ENCODE results near the gene PPARA.

PPARA gene

DNA sequence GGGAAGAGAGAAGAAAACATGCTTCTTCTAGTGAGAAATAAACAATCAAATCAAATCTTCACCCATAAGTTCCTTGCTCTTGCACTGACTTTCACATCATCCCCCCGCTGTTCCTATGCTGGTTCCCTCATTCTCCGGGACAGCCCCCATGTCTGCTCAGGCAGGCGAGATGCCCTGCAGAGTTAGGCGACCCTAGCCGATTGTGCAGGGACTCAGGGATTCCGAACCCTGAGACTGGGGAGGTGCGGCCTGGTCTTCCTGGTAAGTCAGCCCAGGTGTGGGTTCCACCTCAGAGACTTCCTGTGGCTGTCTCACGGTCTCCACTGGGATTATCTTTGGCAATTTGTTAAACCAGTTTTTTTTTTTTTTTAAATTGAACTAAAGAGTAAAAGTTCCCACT, 124.1 kb downstream of the PPARA start:
- no peak for DNase-seq (ENCODE audit: low read depth)

- DNase-seq (ENCODE audit: low read depth), result no peak
These were observed 125.3 kb downstream of the PPARA start for GRCh38 chr22:46275455-46276122.

- DNase-seq (ENCODE audit: low read depth), result no peak
These were observed 126.2 kb downstream of the PPARA start for GRCh38 chr22:46276563-46276962.

- no peak for DNase-seq (ENCODE audit: low read depth)
These were observed 128.6 kb downstream of the PPARA start for GRCh38 chr22:46278656-46279645.

DNA sequence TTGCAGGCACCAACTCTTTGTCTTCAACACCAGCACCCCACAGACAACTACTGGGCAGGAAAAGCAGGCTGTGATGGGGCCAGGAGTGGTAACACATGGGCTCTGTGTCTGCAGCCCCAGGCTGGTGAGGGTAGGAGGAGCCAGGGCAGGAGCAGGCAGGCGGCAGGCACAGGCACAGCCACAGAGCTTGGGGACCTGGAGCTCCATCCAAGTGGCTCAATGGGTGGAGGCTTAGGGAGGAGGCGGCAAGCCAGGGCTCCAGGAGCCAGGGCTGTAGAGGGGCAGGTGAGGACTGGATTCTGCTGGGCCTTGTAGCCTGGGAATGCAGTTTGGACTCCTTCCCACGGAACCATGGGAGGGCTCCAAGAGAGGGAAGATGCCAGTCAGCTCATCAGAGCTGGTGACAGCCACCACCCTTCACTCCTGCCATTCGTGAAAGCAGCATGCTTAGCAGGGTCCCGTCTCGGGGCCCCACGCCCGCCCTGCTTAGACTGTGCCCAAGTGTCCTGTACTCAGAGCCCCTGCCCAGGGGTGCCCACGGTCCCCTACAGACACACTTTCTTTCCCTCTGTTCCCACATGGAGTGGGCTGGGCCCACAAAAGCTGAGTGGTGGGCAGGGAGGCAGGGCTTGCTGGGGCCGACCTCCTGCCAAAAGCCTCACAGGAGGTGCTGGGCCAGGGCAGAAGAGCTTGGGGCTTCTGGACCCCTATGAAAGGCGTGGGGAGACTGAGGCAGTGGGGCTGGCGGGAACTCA, 129.9 kb downstream of the PPARA start:
- no peak for DNase-seq (ENCODE audit: low read depth)

DNA sequence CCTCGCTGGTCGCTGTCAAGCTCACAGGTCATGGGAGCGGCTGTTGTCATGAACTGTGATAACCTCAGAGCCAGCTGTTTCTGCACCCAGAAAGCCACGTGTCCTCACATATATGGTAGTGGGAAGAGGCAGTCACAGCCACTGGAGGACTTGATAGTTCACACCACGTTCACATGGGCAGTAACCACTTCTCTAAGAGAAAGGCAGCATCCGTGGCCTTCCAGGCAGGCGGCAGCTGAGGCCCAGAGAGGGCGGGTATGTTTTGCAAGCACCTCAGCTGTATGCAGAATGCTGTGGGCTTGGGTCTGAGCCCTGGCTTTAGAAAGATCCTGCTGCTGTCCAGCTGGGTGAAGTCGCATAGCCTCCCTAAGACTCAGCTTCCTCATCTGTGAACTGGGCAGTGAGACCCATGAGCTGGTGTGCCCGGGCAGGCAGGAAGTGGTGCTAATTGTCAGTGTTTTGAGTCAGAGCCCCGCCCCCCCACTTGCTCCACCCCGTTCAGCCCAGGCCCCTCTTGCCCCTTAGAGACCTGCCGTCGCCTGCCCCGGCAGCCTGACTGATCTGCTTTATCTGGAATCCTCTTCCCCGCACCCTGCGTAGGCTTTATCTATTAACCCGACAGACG, 130.8 kb downstream of the PPARA start:
- no peak for DNase-seq (ENCODE audit: low read depth)

DNA sequence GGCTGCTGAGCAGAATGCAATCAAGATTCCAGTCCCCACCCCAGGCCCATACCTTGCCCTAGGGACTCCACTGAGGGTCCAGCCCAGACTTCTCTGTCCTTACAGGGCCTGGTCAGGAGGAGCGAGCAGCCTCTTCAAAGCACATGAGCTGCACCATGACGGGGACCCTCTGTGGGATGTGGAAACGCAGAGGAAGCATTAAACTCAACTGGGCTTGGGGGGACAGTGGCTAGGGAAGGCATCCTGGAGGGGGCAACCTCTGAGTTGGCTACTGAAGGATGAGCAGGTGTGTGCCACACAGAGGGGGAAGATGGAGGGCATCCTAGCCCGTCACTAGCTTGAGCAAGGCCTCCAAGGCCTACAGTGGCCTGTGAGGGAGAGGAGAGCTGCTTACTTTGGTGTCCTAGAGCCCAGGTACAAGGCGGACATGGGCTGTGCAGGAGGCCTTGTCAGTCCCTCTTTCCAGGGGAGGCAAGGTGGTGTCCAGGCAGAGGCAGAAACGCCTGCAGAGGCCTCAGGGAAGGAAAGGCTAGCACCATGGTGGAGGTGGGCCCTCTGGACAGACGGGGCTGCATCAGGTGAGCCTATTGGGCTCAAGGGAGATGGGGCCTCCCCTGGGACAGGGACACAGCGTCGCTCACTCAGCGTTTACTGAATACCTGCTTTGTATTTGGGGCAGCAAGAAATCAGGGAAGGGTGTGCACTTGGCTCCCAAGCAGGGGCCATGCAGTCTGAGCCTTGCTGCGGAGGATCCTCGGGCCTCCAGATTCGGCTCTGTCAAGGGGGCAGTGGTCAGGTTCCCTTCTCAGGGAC, 131.7 kb downstream of the PPARA start:
- no peak for DNase-seq (ENCODE audit: low read depth)

- no peak for DNase-seq (ENCODE audit: low read depth)
These were observed 135.7 kb downstream of the PPARA start for GRCh38 chr22:46286006-46286405.

DNA sequence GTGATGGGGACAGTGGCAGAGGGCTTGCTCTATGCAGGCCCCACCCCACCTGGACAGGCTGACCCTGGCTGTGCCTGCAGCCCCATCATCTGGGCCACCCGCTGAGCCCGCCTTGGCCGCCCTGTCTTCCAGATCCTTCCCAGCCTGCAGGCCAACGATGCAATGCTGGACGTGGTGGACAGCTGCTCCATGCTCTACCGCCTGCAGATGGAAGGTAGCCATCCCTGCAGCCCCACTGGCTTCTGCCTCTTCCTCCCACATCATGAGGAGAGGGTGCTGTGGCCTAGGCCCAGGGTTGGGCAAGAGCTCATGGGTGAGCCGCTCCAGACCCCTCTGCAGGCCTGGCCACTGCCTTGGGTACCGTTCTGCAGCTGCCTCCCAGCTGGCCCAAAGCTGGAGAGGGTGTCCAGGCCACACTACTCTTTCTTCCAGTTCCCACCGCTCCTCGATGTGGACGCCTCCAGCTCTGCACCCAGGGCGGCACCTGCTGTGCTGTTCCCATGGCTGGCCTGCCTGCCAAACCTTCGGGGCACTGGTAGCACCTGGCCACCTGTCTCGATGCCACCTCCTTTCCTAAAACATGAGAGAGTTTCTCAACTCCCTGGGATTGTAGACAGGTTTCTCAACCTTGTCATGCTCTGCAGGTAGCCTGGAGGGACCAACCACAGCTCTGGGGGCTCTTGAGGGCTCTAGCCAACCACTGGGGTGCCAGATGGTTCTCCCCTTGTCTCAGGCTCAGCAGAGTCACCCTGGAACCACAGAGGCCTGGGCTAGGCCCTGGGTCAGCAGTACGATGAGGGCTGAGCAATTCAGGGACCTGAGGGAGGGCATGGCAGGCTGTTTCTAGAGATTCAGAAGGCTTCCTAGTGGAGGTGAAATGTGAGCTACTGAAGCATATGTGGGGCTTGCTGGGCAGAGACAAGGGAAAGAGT, 136.9 kb downstream of the PPARA start:
- DNase-seq (ENCODE audit: low read depth), result no peak

- peak; percentile 83 for DNase-seq (ENCODE audit: low read depth)
These were observed 137.8 kb downstream of the PPARA start for GRCh38 chr22:46287873-46288751.

GRCh38 chr22:46288846-46289243, 138.5 kb downstream of the PPARA start:
- DNase-seq (ENCODE audit: low read depth), result no peak

GRCh38 chr22:46289244-46289891, 139.0 kb downstream of the PPARA start:
- no peak for DNase-seq (ENCODE audit: low read depth)

DNA sequence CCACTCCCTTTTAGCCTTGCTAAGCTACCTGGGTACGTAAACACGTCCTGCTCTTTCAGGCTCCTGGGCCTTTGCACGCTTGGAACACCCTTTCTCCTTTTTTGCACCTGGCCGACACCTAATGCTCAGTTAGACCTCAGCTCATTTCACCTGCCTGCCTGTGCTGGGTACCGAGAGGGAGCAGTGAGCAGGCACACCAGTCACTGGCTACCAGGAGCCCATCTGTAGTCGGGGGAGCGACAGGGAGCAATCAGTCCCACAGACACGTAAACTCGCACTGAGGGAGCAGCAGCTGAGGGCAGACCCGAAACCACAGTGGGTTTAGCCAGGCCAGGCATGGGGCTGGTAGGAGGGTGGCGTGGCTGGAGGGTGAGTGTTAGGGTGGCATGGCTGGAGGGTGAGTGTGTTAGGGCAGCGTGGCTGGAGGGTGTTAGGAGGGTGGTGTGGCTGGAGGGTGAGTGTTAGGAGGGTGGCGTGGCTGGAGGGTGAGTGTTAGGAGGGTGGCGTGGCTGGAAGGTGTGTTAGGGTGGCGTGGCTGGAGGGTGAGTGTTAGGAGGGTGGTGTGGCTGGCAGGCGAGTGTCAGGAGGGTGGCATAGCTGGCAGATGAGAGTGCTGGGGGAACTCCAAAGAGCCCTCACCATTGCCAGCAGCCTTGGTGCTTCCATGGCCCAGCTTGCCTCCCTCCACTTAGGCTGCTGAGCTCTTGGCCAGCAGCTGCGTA, 140.0 kb downstream of the PPARA start:
- DNase-seq (ENCODE audit: low read depth), result no peak

- DNase-seq (ENCODE audit: low read depth), result no peak
These were observed 140.8 kb downstream of the PPARA start for GRCh38 chr22:46290843-46291785.

GRCh38 chr22:46292173-46292572, 141.8 kb downstream of the PPARA start:
- DNase-seq (ENCODE audit: low read depth), result no peak

GRCh38 chr22:46292732-46293131, 142.4 kb downstream of the PPARA start:
- DNase-seq (ENCODE audit: low read depth), result no peak

Data from CMK (cell line).